ENCODE results near the gene RASGRP4.
"Not testable (repeated sequence)": the region's sequence is repeated elsewhere in the genome, so short reads cannot be mapped to it uniquely, and the experiment has no call there.

The RASGRP4 gene

GRCh38 chr19:38445362-38445761, 19.3 kb upstream of the RASGRP4 start:
- DNase-seq = no peak

DNA sequence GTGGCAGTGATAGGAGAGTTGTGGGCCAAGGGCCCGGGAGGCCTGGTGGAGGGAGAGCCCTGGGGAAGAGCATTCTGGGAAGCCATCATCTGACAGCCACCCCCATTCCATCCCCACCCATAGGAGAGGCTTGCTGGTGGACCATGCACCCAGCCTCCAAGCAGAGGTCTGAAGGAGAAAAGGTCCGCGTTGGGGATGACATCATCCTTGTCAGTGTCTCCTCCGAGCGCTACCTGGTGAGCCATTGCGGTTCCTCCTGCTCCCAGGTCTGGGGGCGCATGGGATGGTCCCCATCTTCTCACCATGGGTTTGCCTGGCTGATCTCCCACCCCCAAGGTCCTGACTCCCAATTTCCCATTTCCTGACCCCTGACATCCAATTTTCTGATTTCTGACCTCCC, 18.0 kb upstream of the RASGRP4 start:
- DNase-seq = no peak

GRCh38 chr19:38443458-38443999, 17.5 kb upstream of the RASGRP4 start:
- no peak for DNase-seq

GRCh38 chr19:38442736-38443135, 16.7 kb upstream of the RASGRP4 start:
- no peak for DNase-seq

GRCh38 chr19:38441657-38442348, 15.8 kb upstream of the RASGRP4 start:
- no peak for DNase-seq

- no peak for DNase-seq
Observed at GRCh38 chr19:38440592-38440991, 14.6 kb upstream of the RASGRP4 start.

DNA sequence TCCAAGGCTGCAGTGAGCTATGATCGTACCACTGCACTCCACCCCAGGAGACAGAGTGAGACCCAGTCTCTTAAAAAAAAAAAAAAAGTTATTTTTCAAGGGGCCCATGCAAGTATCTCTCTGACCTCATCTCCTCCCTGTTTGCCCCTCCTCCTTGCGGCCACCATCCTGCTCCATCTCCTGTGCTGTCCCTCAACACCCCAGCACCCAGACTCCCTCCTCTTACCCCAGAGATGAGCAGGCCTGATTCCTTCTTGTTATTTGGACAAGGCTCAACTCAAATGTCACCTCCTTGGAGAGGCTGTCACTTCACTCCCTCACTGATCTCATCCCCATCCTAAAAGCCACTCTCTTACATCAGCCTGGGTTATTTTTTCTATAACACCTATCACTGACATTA, 11.9 kb upstream of the RASGRP4 start:
- no peak for DNase-seq

DNA sequence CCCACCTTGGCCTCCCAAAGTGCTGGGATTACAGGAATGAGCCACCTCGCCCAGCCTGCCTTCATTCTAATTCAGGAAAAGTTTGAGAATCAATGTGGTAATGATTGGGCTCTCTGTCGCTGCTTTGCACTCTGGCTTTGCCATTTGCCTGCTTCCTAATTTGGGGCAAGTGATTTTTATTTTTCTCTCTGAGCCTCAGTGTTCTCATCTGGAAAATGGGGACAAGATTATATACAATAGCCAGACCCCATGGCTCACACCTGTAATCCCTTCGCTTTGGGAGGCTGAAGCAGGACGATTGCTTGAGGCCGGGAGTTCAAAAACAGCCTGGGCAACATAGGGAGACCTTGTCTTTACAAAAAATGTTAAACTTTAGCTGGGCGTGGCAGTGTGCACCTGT, 11.3 kb upstream of the RASGRP4 start:
- DNase-seq = no peak

- DNase-seq = no peak
Observed at GRCh38 chr19:38434549-38435051, 8.6 kb upstream of the RASGRP4 start.

GRCh38 chr19:38433268-38433733, 7.3 kb upstream of the RASGRP4 start, which contains the start of gene RYR1:
Gene RYR1 (plus strand): TSS chr19:38433691. CDS start chr19:38433830, 139 bp downstream.
- no peak for DNase-seq

DNA sequence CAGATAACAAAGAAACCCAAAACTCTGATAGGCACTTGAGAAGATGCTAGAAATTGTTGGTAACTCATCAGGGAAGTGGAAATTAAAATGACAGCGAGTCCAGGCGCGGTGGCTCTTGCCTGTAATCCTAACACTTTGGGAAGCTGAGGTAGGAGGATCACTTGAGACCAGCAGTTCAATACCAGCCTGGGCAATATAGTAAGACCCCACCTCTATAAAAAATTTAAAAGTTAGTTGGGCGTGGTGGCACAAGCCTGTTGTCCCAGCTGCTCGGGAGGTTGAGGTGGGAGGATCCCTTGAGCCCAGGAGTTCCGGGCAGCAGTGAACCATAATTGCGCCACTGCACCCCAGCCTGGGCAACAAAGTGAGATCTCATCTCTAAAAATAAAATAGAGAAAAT, 4.9 kb upstream of the RASGRP4 start:
- no peak for DNase-seq

GRCh38 chr19:38429811-38430156, 3.8 kb upstream of the RASGRP4 start:
- DNase-seq = no peak

- DNase-seq = no peak
Observed at GRCh38 chr19:38429055-38429810, 3.2 kb upstream of the RASGRP4 start.

GRCh38 chr19:38427035-38427677, 1.1 kb upstream of the RASGRP4 start:
- not testable (repeated sequence) for DNase-seq

GRCh38 chr19:38425222-38425809, 703 bp downstream of the RASGRP4 start:
- DNase-seq = no peak

- no peak for DNase-seq
Observed at GRCh38 chr19:38424272-38424671, 1.7 kb downstream of the RASGRP4 start.

DNA sequence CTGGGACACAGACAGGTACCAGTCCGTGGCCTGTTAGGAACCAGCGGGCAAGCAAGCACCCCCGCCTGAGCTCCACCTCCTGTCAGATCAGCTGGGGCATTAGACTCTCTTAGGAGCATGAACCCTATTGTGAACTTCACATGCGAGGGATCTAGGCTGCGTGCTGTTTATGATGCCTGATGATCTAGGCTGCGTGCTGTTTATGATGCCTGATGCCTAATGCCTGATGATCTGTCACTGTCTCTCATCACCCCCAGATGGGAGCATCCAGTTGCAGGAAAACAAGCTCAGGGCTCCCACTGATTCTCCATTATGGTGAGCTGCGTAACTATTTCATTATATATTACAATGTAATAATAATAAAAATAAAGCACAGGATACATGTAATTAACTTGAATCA, 3.6 kb downstream of the RASGRP4 start:
- DNase-seq = no peak

DNA sequence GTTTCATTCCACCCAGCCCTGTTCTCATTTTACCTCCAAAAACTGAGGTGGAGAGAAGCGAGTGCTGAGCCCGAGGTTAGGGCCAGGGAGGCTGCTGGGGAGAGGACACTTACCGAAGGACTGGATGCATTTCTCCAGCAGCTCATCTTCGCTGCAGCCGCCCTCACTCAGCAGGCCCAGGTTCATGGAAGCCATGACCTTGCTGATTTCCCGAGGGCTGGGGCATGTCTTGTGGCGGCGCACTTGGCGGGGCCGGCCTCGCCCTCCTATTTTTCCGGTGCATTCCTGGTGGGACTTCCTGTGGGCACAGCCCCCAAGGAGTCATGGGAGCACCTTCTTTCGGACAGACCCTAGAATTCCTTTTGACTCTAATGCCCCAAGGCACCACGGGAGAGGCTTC, 4.2 kb downstream of the RASGRP4 start:
- no peak for DNase-seq

DNA sequence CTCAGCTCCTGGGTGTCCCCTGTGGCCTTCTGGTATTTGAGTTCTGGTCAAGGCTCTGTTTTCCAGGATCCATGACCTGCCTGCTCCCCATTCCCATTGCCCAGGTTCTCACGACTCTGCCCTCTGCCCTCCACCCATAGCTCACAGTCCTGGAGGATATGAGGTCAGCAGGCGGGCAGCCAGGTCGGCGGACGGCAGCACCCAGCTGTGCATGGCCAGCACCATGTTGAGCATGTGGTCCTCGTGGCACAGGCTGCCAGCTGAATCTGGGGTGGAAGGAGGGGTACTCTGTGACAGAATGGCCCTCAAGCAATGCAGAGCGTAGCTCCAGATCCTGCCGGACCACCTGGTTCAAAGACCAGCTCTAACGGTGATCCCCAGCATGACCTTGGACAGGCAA, 5.1 kb downstream of the RASGRP4 start:
- no peak for DNase-seq

- DNase-seq = peak; percentile 49
Observed at GRCh38 chr19:38417544-38418506, 8.2 kb downstream of the RASGRP4 start.

DNA sequence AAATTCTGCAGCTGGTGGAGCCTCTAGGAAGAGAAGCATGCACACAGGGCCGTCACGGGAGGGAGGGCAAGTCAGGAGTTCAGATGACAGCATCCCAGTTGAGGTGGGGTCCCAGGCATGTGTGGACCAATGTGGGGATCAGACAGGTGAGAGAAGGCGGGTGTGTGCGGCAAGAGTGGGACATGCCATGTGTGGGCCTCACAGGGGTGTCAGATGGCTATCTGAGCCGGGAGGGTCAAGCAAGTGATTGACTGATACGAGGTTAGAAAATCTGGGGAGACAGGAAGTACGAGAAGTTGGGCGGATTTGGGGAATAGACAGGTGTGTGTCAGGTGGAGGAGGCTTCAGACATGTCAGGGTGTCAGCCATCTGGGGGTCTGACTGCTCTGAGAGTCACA, 8.9 kb downstream of the RASGRP4 start:
- DNase-seq = no peak

GRCh38 chr19:38413416-38413815, 12.6 kb downstream of the RASGRP4 start:
- DNase-seq = no peak
